ENCODE measurements around the gene PRSS27.

DNA sequence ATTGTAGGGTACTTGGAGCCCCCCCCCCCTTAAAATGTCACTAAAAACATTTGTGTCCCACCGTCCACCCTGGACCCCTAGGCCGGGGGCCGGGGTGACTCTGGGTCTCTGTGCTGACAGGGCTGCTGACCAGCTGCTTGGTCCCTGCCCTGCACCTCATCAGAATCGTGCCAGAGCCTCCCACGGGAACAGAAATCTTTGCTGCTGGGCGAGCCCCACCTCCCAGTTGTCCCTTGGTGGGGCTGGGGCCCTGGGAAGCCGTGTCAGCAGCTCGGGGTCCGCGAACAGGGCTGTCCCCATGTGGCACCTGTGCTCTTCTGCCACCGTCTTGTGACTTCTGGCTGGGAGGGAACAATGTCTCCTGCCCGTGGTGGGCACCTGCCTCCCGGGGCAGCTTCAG lies 19.2 kb downstream of the PRSS27 start:
- TF ChIP-seq, protein P1, sequence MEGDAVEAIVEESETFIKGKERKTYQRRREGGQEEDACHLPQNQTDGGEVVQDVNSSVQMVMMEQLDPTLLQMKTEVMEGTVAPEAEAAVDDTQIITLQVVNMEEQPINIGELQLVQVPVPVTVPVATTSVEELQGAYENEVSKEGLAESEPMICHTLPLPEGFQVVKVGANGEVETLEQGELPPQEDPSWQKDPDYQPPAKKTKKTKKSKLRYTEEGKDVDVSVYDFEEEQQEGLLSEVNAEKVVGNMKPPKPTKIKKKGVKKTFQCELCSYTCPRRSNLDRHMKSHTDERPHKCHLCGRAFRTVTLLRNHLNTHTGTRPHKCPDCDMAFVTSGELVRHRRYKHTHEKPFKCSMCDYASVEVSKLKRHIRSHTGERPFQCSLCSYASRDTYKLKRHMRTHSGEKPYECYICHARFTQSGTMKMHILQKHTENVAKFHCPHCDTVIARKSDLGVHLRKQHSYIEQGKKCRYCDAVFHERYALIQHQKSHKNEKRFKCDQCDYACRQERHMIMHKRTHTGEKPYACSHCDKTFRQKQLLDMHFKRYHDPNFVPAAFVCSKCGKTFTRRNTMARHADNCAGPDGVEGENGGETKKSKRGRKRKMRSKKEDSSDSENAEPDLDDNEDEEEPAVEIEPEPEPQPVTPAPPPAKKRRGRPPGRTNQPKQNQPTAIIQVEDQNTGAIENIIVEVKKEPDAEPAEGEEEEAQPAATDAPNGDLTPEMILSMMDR (conservative IDR thresholded peaks at IDR 0.05; ENCODE audit: low read depth, low read length), result no peak
- TF ChIP-seq RCOR1 (IDR thresholded peaks at IDR 0.05; ENCODE audit: insufficient replicate concordance, low read length) (no peak), POLR2A (IDR thresholded peaks at IDR 0.05; ENCODE audit: low read depth, low read length) (no peak), CHD1 (IDR thresholded peaks at IDR 0.05; ENCODE audit: low read depth, low read length) (no peak)
- TF ChIP-seq, protein P2, sequence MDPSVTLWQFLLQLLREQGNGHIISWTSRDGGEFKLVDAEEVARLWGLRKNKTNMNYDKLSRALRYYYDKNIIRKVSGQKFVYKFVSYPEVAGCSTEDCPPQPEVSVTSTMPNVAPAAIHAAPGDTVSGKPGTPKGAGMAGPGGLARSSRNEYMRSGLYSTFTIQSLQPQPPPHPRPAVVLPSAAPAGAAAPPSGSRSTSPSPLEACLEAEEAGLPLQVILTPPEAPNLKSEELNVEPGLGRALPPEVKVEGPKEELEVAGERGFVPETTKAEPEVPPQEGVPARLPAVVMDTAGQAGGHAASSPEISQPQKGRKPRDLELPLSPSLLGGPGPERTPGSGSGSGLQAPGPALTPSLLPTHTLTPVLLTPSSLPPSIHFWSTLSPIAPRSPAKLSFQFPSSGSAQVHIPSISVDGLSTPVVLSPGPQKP (IDR thresholded peaks at IDR 0.05; ENCODE audit: borderline replicate concordance, low read depth, low read length), result no peak
